Fibroblast of lung (primary cell): Measurements from ENCODE around the gene SAMD3.

Source experiments
- CTCF ChIP-seq, 2 donors: IDR thresholded peaks in 1 of 2; conservative IDR thresholded peaks in 1 of 2; 1 replicate in 1 of 2; 2 replicates in 1 of 2; pipeline ENCODE4 v1.5.1; 2011 to 2012; ENCODE audit warnings: low read length in 2 of 2, control low read depth in 1 of 2, inconsistent platforms in 1 of 2, low read depth in 1 of 2, mild to moderate bottlenecking in 1 of 2
- EZH2 ChIP-seq: IDR thresholded peaks from 2 replicates; pipeline ENCODE4 v1.5.1; 2012; ENCODE audit warnings: low read length, control low read depth, mild to moderate bottlenecking; ENCODE audit errors: missing control alignments

GRCh38 chr6:130216620-130217019 lies 6.1 kb downstream of the SAMD3 start:
- TF ChIP-seq CTCF (conservative IDR thresholded peaks at IDR 0.05 in 1 of 2, IDR thresholded peaks at IDR 0.05 in 1 of 2; ENCODE audit: low read depth in 1 of 2, low read length in 2 of 2) = no peak
- no peak for TF ChIP-seq EZH2
